ENCODE results near the gene BACH2.

- no peak for TF ChIP-seq ZFP36 (IDR thresholded peaks at IDR 0.05; ENCODE audit: borderline replicate concordance, partially characterized antibody)
- TF ChIP-seq CEBPB (IDR thresholded peaks at IDR 0.05), result no peak
- TF ChIP-seq CHD2 (IDR thresholded peaks at IDR 0.05; ENCODE audit: low read length, partially characterized antibody), result no peak
- no peak for TF ChIP-seq CTCF (IDR thresholded peaks at IDR 0.05)
- no peak for TF ChIP-seq RCOR1 (IDR thresholded peaks at IDR 0.05; ENCODE audit: low read depth, low read length)
- no peak for TF ChIP-seq RFX5 (IDR thresholded peaks at IDR 0.05)
Observed at GRCh38 chr6:90284236-90285041, 12.2 kb downstream of the BACH2 start.
